GM12878 (cell line): Measurements from ENCODE around the gene IDH3B.

Source experiments
- ATF3 ChIP-seq: IDR thresholded peaks from 2 replicates; pipeline ENCODE4 v1.6.1; 2011; ENCODE audit warnings: low read depth, mild to moderate bottlenecking, low read length, moderate library complexity, borderline replicate concordance; ENCODE audit errors: extremely low read depth
- SP1 ChIP-seq: IDR thresholded peaks from one replicate; pipeline ENCODE4 v1.6.1; 2011; ENCODE audit warnings: low read depth, low read length
- TF ChIP-seq, protein P1 (sequence below), 3 experiments: IDR thresholded peaks in 2 of 3; conservative IDR thresholded peaks in 1 of 3; 2 replicates each; pipeline ENCODE4 v1.5.1; 2011; ENCODE audit warnings: low read depth in 3 of 3, low read length in 3 of 3, mild to moderate bottlenecking in 3 of 3, control low read depth in 2 of 3, moderate library complexity in 2 of 3, inconsistent platforms in 1 of 3, mixed read lengths in 1 of 3; ENCODE audit not compliant: control insufficient read depth in 2 of 3, insufficient read depth in 1 of 3; ENCODE audit errors: extremely low read depth in 1 of 3

GRCh38 chr20:2616634-2617033 is 47.4 kb downstream of the IDH3B start:
- no peak for TF ChIP-seq SP1
- TF ChIP-seq, protein P1, sequence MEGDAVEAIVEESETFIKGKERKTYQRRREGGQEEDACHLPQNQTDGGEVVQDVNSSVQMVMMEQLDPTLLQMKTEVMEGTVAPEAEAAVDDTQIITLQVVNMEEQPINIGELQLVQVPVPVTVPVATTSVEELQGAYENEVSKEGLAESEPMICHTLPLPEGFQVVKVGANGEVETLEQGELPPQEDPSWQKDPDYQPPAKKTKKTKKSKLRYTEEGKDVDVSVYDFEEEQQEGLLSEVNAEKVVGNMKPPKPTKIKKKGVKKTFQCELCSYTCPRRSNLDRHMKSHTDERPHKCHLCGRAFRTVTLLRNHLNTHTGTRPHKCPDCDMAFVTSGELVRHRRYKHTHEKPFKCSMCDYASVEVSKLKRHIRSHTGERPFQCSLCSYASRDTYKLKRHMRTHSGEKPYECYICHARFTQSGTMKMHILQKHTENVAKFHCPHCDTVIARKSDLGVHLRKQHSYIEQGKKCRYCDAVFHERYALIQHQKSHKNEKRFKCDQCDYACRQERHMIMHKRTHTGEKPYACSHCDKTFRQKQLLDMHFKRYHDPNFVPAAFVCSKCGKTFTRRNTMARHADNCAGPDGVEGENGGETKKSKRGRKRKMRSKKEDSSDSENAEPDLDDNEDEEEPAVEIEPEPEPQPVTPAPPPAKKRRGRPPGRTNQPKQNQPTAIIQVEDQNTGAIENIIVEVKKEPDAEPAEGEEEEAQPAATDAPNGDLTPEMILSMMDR (IDR thresholded peaks at IDR 0.05 in 2 of 3, conservative IDR thresholded peaks at IDR 0.05 in 1 of 3; ENCODE audit: control insufficient read depth in 2 of 3, extremely low read depth in 1 of 3, insufficient read depth in 1 of 3, low read depth in 3 of 3, low read length in 3 of 3) = no peak
- no peak for TF ChIP-seq ATF3
